Measurements from ENCODE around the gene UBA5.

The UBA5 gene

DNA sequence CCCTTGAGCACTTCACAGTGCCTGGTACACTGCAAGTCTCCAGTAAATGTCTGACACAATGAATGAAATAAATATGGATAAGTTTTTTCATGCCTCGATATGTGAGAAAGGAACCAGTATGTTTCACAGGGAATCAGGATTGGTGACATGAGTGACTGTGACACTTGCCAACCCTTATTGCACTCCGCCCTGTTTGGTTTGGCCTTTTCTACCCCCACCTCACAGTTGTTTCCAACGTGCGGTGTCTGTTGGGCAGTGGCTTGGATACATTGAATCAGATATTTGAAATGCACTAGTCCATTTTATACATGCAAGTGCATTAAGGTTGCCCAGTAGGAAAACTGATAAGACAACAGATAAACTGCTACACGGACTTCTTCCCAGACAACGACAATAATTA lies 60.1 kb downstream of the UBA5 start:
- no peak for DNase-seq (ENCODE audit: low read depth)

DNA sequence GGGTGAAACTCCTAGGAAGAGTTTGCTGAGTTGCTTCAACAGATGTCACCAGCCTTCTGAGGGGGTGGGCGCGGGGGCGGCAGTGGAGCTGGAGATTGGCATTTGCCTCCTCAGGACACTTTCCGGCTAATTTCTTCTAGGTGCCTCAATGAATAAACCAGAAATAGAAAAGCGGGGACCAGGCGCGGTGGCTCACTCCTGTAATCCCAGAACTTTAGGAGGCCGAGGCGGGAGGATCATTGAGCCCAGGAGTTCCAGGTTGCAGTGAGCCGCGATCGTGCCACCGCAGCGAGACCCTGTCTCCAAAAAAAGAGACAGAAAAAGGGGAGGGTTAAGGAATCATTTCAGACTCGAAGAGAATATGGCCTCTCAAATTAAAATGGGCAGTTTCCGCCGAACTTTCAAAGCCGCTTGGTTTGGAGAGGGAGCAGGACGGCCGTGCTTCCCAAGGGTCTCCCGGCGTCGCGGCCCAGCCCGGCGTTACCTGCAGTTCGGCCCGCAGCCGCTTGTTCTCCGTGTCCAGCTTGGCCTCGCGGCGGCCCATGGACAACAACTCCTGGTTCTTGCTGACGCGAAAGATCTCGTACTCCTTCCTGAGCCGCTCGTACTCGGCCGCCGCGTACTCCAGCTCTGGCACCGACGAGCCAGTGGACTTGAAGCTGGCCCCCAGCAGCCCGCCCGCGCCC lies 61.5 kb downstream of the UBA5 start:
- DNase-seq (ENCODE audit: low read depth): peak; percentile 20

DNA sequence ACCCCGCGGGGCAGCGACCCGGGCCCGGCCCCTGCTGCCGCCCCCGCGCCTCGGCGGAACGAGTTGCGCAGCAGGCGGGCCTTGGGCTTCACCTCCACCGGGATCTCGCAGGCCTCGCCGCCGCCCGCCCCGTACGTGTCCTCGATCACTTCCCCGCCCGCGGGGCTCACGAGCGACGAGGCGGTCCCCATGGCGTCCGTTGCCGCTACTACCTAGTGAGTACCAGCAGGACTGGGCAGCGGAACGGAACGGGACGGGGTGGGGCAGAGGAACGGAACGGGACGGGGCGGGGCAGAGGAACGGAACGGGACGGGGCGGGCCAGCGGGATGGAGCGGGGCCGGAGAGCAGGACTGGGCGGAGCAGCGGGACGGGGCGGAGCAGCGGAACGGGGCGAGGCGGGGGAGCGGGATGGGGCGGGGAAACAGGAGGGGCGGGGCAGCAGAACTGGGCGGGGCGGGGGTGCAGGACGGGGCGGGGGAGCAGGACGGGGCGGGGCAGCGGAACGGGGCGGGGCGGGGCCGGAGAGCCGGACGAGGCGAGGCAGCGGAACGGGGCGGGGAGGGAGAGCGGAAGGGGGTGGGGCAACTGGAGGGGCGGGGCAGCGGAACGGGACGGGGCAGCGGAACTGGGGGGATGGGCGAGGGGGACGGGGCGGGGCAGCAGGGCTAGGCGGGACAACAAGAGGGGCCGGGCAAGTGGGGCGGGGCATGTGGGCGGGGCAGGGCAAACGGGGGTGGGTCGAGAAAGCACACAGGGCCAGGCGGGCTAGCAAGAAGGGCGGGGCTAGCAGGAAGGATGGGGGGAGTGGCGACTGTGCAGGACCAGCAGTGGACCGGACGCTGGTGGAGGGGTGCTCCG lies 62.3 kb downstream of the UBA5 start, which contains the start of gene NPHP3:
Gene NPHP3 (minus strand): TSS at position 245 of the 859 bp plus-strand sequence. CDS start 54 bp downstream, at position 191.
- DNase-seq (ENCODE audit: low read depth): peak; percentile 96

DNA sequence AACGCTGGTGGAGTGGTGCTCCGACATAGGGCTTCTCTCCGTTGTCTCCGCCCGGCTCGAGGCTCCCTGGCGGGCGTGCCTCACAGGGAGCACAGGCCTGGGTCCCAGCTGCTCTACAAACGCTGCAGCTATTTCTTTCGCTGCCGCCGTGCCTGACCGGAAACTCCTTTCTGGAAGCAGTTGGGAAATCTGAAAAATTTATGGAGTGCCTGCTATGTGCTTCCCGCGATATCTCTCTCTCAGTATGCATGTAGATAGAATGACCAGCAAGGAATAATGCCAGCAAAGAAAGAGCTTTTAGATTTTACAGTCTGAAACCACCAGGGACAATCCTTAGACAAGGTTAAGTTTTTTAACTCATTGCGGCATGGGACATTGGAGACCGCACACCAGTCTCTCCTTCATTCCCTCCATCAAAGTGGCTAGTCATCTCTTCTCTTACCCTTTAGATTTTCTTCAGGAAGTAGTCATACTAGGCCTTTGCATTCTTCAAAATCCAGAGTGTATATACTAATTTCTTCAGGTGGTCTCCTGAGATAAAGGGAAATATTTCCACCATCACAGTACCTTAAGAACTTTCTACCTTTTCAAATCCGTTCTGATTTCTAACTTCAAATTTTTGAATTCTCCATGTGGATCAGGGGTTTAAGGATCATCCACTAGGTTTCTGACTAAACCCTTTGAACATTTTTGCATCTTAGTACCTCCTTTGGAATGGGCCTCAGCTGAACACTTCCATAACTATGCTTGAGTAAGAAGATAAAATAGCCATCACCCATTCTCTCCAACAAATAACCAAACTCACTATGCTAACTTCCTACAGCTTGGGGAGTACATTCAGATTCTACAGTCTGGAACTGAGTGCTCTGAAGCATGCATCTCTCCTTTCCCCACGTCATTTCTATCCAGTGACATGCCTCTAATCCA lies 63.2 kb downstream of the UBA5 start:
- no peak for DNase-seq (ENCODE audit: low read depth)

DNA sequence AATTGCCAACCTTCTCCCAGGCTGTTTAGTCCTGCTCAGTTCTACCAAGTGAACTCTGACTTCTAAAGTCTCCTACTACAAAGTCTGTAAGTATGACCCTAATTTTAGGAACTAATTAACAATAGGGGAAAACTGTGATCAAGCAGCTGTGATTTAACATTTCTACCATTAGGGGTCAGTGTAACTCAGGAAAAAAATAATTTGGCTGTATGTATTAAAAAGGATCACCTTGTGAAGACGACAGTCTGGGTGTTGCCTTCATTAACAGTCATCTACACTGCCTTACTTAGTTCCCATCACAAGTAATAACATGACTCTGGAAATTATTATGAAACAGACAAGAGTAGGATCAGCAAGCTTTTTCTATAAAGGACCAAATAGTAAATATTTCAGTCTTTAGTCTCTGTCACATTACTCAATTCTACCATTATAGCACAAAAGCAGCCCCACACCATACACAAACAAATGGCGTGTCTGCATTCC lies 66.3 kb downstream of the UBA5 start:
- no peak for DNase-seq (ENCODE audit: low read depth)

All from stimulated activated CD8-positive, alpha-beta memory T cell treated with anti-CD3 and anti-CD28 coated beads, Interleukin-4, amount 100 ng/mL, for 24 hours (primary cell).